MM.1S (cell line): ENCODE measurements around the gene FKBP1A.
"Not testable (repeated sequence)": the region's sequence is repeated elsewhere in the genome, so short reads cannot be mapped to it uniquely, and the experiment has no call there.

Source experiments
- DNase-seq: peaks from one replicate; pipeline ENCODE4 v3.0.0-alpha.2; 2015
- H2AFZ ChIP-seq: fragments of 300-600 bp; sonication (generic); 2 replicates; pipeline ENCODE4 v1.6.0; 2016; ENCODE audit warnings: antibody characterized with exemption, low read length
- H3F3A ChIP-seq: fragments of 300-600 bp; sonication (generic); 2 replicates; pipeline ENCODE4 v1.6.1; 2016; ENCODE audit warnings: mild to moderate bottlenecking, antibody characterized with exemption, low read length, moderate library complexity, mixed read lengths; ENCODE audit not compliant: insufficient read depth
- H3K27ac ChIP-seq: fragments of 300-600 bp; sonication (generic); 2 replicates; pipeline ENCODE4 v1.5.1; 2016; ENCODE audit warnings: mild to moderate bottlenecking, low read length
- H3K27me3 ChIP-seq: fragments of 300-600 bp; sonication (generic); replicated peaks from 2 replicates; pipeline ENCODE4 v1.6.0; 2016; ENCODE audit warnings: low read length; ENCODE audit not compliant: insufficient read depth
- H3K36me3 ChIP-seq: fragments of 300-600 bp; sonication (generic); replicated peaks from 2 replicates; pipeline ENCODE4 v1.6.1; 2016; ENCODE audit warnings: mild to moderate bottlenecking, low read length, mixed read lengths; ENCODE audit not compliant: insufficient read depth
- H3K4me1 ChIP-seq: fragments of 300-600 bp; sonication (generic); 2 replicates; pipeline ENCODE4 v1.6.1; 2016; ENCODE audit warnings: low read length, mixed read lengths
- H3K4me2 ChIP-seq: fragments of 300-600 bp; sonication (generic); 2 replicates; pipeline ENCODE4 v1.6.0; 2016; ENCODE audit warnings: low read depth, low read length
- H3K4me3 ChIP-seq: fragments of 300-600 bp; sonication (generic); 2 replicates; pipeline ENCODE4 v1.5.1; 2016; ENCODE audit warnings: low read length, mixed read lengths
- H3K79me2 ChIP-seq: fragments of 300-600 bp; sonication (generic); 2 replicates; pipeline ENCODE4 v1.6.1; 2016; ENCODE audit warnings: mixed run types, low read length, mixed read lengths
- H3K9ac ChIP-seq: fragments of 300-600 bp; sonication (generic); 2 replicates; pipeline ENCODE4 v1.6.1; 2016; ENCODE audit warnings: low read length, mixed read lengths
- H3K9me2 ChIP-seq: fragments of 300-600 bp; sonication (generic); replicated peaks from 2 replicates; pipeline ENCODE4 v1.6.1; 2016; ENCODE audit warnings: mild to moderate bottlenecking, low read length, mixed read lengths; ENCODE audit not compliant: insufficient read depth
- H3K9me3 ChIP-seq: fragments of 300-600 bp; sonication (generic); replicated peaks from 2 replicates; pipeline ENCODE4 v1.6.1; 2016; ENCODE audit warnings: mild to moderate bottlenecking, low read length, mixed read lengths; ENCODE audit not compliant: insufficient read depth
- H4K20me1 ChIP-seq: fragments of 300-600 bp; sonication (generic); 2 replicates; pipeline ENCODE4 v1.6.1; 2016; ENCODE audit warnings: mild to moderate bottlenecking, low read length, moderate library complexity, mixed read lengths; ENCODE audit not compliant: insufficient read depth
- EZH2 ChIP-seq: fragments of 300-600 bp; sonication (generic); optimal IDR thresholded peaks from 2 replicates; pipeline ENCODE3; 2017; ENCODE audit warnings: low read depth, mild to moderate bottlenecking, antibody characterized with exemption, low read length, mixed read lengths
- EZH2phosphoT487 ChIP-seq: fragments of 300-600 bp; sonication (generic); IDR thresholded peaks from 2 replicates; pipeline ENCODE4 v1.6.1; 2018; ENCODE audit warnings: antibody characterized with exemption, low read length
- TF ChIP-seq, protein P1 (sequence below): fragments of 300-600 bp; sonication (generic); IDR thresholded peaks from 2 replicates; pipeline ENCODE4 v1.5.1; 2016; ENCODE audit warnings: antibody characterized with exemption, low read length, mixed read lengths

The FKBP1A gene

GRCh38 chr20:1403624-1404023, 10.8 kb upstream of the FKBP1A start:
- no peak overlapping the region for H3K27ac ChIP-seq
- H3K36me3 ChIP-seq = no peaks in the 10 kb centered on the region
- H3K4me1 ChIP-seq = no peaks in the 10 kb centered on the region
- no peak overlapping the region for H3K9ac ChIP-seq
- no peak overlapping the region for H2AFZ ChIP-seq
- no peaks in the 10 kb centered on the region for H3K9me2 ChIP-seq
- no peaks in the 10 kb centered on the region; the same call in 1 of the 2 replicates for H3K27me3 ChIP-seq
- no peaks in the 10 kb centered on the region for H3K9me3 ChIP-seq
- DNase-seq = no peak
- no peaks in the 10 kb centered on the region for H3F3A ChIP-seq
- no peak overlapping the region for H3K4me2 ChIP-seq
- no peak overlapping the region for H3K4me3 ChIP-seq
- H3K79me2 ChIP-seq = no peaks in the 10 kb centered on the region
- TF ChIP-seq EZH2 = no peak
- TF ChIP-seq, protein P1, sequence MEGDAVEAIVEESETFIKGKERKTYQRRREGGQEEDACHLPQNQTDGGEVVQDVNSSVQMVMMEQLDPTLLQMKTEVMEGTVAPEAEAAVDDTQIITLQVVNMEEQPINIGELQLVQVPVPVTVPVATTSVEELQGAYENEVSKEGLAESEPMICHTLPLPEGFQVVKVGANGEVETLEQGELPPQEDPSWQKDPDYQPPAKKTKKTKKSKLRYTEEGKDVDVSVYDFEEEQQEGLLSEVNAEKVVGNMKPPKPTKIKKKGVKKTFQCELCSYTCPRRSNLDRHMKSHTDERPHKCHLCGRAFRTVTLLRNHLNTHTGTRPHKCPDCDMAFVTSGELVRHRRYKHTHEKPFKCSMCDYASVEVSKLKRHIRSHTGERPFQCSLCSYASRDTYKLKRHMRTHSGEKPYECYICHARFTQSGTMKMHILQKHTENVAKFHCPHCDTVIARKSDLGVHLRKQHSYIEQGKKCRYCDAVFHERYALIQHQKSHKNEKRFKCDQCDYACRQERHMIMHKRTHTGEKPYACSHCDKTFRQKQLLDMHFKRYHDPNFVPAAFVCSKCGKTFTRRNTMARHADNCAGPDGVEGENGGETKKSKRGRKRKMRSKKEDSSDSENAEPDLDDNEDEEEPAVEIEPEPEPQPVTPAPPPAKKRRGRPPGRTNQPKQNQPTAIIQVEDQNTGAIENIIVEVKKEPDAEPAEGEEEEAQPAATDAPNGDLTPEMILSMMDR = no peak
- no peak for TF ChIP-seq EZH2phosphoT487
- H4K20me1 ChIP-seq = no peaks in the 10 kb centered on the region

DNA sequence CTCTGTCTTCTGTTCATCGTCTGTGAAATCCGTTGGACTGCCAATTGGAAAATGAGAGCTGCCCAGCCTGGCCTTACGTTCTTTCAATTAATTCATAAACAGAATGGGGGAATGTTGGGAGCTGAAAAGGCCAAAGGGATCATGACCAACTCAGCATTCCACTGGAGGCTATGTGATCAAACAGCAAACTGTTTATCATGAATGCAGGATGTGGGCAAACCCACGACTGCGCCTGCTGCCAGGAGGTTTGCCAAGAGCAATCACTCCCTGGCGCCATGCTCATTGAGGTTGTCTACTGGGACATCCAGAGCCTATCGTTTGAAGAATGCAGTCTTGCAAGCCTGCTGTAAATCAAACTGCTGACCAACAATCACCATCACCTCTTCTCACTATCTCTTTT, 9.3 kb upstream of the FKBP1A start:
- no peaks in the 10 kb centered on the region for H3K79me2 ChIP-seq
- peaks cover 9% of the 10 kb centered on the region; the same call in 1 of the 2 replicates for H3K27me3 ChIP-seq
- H3K9ac ChIP-seq = no peak overlapping the region
- no peak overlapping the region for H3K4me2 ChIP-seq
- no peak for DNase-seq
- no peaks in the 10 kb centered on the region for H3K4me1 ChIP-seq
- H3K9me3 ChIP-seq = no peaks in the 10 kb centered on the region
- no peaks in the 10 kb centered on the region for H3K36me3 ChIP-seq
- H3K4me3 ChIP-seq = no peak overlapping the region
- H4K20me1 ChIP-seq = no peaks in the 10 kb centered on the region
- no peak overlapping the region for H3K27ac ChIP-seq
- TF ChIP-seq EZH2phosphoT487 (no peak), EZH2 (no peak)
- TF ChIP-seq, protein P1 = no peak
- no peaks in the 10 kb centered on the region for H3K9me2 ChIP-seq
- H2AFZ ChIP-seq = no peak overlapping the region
- no peaks in the 10 kb centered on the region for H3F3A ChIP-seq

DNA sequence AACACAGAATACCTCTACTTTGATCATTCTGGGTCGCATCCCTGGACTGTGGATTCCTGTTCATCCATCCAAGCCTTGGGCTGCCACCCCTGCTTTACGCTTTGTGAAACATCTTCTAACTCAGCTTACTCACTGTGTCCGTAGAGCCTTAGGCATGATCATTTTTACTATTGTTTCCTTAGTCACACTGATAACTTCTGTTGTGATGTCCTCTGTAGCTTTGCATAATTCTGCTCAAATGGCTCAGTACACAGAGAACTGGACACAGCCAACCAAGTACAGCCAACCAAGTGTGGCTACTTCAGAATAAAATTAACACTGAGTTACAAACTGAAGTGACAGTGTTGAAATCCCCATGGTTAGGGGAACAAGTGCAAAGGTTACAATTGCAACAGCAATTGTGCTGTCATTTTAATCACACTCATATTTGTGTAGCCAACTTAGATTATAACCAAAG, 8.6 kb upstream of the FKBP1A start:
- Histone ChIP-seq H3F3A (no peaks in the 10 kb centered on the region), H4K20me1 (no peaks in the 10 kb centered on the region), H3K4me3 (no peak overlapping the region), H3K9me3 (no peaks in the 10 kb centered on the region), H3K4me2 (no peak overlapping the region), H3K4me1 (no peaks in the 10 kb centered on the region), H3K36me3 (no peaks in the 10 kb centered on the region), H2AFZ (no peak overlapping the region), H3K9ac (no peak overlapping the region), H3K79me2 (no peaks in the 10 kb centered on the region), H3K27ac (no peak overlapping the region), H3K27me3 (peaks cover 16% of the 10 kb centered on the region), H3K9me2 (no peaks in the 10 kb centered on the region)
- TF ChIP-seq EZH2phosphoT487 (no peak), EZH2 (no peak)
- TF ChIP-seq, protein P1 = no peak
- DNase-seq = no peak

GRCh38 chr20:1399678-1400366, 7.0 kb upstream of the FKBP1A start:
- H3K9ac ChIP-seq, H4K20me1 ChIP-seq, H3K36me3 ChIP-seq, H3F3A ChIP-seq, DNase-seq, H3K9me2 ChIP-seq, H3K4me2 ChIP-seq, H2AFZ ChIP-seq, H3K4me3 ChIP-seq, H3K27ac ChIP-seq, H3K79me2 ChIP-seq, H3K4me1 ChIP-seq, H3K9me3 ChIP-seq: not testable (repeated sequence)
- H3K27me3 ChIP-seq = peaks cover 33% of the 10 kb centered on the region

DNA sequence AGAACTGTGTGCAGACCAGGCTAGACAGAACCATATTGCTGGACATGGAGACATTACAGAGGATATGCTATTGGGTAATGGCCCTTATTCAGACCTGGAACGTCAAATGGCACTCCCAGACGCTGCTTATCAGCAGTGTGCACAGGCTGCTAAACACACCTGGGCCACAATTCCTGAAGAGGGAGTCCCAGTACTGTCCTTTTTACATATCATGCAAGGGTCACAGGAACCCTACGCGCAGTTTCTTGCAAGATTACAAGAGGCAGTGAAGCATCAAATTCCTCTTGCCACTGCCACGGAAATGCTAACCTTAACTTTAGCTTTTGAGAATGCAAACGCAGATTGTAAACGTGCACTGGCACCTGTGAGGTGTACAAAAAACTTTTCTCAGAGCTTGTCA, 5.3 kb upstream of the FKBP1A start:
- not testable (repeated sequence) for H3K9me2 ChIP-seq, H3F3A ChIP-seq, DNase-seq, H3K9ac ChIP-seq, H3K9me3 ChIP-seq, H4K20me1 ChIP-seq, H3K36me3 ChIP-seq, H3K79me2 ChIP-seq, H2AFZ ChIP-seq, H3K4me2 ChIP-seq, H3K4me3 ChIP-seq, H3K4me1 ChIP-seq, H3K27ac ChIP-seq
- peaks cover 37% of the 10 kb centered on the region for H3K27me3 ChIP-seq
